ENCODE data around the gene SMARCAL1.
A peak's percentile ranks its signal among the peaks of the same experiment; 100 is the strongest.

The SMARCAL1 gene

GRCh38 chr2:216392945-216393840, 19.1 kb upstream of the SMARCAL1 start:
- DNase-seq, result no peak

DNA sequence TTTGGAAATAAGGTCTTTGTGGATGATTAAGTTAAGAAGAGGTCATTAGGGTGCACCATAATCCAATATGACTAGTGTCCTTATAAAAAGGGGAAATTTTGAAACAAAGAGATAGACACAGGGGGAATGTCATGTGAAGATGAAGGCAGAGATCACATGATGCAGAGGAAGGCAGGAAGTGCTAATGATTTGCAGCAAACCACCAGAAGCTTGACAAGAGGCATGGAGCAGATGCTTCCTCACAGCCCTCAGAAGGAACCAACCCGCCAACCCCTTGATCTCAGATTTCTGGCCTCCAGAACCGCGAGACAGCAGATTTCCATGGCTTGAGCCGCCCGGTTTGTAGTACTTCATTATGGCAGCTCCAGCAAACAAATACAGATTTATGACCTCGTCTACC, 17.4 kb upstream of the SMARCAL1 start:
- DNase-seq, result no peak

GRCh38 chr2:216399621-216400020, 12.7 kb upstream of the SMARCAL1 start:
- no peak for DNase-seq

DNA sequence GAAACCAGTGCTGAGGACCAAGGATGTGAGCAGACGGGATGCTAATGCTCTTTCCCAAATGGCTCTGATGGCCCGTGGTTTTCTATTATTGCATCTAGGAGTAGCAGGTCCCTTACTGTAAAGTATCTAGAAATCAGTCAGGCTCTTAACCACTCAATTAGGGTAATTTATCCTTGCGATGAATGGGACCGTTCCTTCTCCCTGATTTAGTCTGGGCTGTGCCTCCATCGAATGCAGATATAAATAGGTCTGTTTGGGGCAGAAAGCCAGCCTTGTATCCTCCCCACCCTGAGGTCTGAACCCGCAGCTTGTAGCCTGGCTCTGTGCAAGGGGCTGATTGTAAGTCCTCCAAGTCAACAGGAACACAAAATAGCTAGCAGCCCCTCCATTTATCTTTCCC, 9.5 kb upstream of the SMARCAL1 start:
- no peak for DNase-seq

GRCh38 chr2:216404010-216404618, 8.2 kb upstream of the SMARCAL1 start:
- DNase-seq, result peak; percentile 37

GRCh38 chr2:216405588-216405987, 6.7 kb upstream of the SMARCAL1 start:
- no peak for DNase-seq

DNA sequence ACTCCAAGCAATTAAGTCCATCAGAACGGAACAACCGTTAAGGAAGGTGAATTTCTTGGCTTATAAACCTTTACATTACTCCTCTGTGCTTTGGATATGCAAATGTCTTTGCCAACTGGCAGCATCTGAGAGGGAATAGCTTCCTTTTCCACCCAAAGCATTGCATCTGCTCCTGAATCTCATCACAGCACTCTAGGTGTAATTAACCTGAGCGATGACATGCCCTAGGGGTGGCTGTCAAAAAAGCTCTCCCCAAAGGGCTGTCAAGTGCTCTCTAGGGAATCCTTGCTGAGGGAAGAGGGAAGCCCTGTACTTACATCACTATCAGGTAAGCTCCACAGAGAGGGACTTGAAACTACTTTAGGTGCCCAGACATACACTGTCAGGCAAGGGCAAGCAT, 5.5 kb upstream of the SMARCAL1 start:
- no peak for DNase-seq

GRCh38 chr2:216408426-216409290, 3.6 kb upstream of the SMARCAL1 start:
- no peak for DNase-seq

DNA sequence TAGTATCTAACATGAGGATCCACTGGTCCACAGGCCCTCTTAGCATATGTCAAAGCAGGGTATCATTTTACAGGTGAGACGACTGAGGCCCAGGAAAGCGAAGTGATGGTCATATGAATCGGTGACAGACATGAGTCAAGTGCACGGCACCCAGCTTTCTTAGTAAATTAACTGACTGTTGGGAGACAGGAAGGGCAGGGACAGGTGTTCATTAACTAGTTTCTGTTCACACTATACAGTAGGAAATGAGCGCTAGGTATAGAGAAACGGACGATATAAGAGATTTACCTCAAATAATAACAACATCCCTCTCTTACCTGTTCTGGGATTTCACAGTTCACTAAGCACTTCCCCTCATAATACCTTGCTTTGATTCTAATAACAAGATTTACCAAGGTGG, 1.7 kb upstream of the SMARCAL1 start:
- DNase-seq, result no peak

- no peak for DNase-seq
These were observed 1.6 kb downstream of the SMARCAL1 start for GRCh38 chr2:216413882-216414281.

DNA sequence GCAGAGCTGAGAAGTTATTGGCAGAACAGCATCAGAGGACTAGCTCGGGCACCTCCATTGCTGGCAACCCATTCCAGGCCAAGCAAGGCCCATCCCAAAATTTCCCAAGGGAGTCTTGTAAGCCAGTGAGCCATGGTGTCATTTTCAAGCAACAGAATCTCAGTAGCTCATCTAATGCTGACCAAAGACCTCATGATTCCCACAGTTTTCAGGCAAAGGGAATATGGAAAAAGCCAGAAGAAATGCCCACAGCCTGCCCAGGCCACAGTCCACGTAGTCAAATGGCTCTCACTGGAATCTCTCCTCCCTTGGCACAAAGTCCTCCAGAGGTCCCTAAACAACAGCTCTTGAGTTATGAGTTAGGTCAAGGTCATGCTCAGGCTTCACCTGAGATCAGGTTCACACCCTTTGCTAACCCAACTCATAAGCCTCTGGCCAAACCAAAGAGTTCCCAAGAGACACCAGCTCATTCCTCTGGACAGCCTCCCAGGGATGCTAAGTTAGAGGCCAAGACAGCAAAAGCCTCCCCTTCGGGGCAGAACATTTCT, 2.6 kb downstream of the SMARCAL1 start:
- DNase-seq, result no peak

- no peak for DNase-seq
These were observed 3.3 kb downstream of the SMARCAL1 start for GRCh38 chr2:216415541-216415940.

GRCh38 chr2:216416571-216417307, 4.5 kb downstream of the SMARCAL1 start:
- no peak for DNase-seq

GRCh38 chr2:216418981-216419380, 6.7 kb downstream of the SMARCAL1 start:
- DNase-seq, result no peak

GRCh38 chr2:216420367-216421101, 8.2 kb downstream of the SMARCAL1 start:
- no peak for DNase-seq

GRCh38 chr2:216423071-216423470, 10.8 kb downstream of the SMARCAL1 start:
- no peak for DNase-seq

DNA sequence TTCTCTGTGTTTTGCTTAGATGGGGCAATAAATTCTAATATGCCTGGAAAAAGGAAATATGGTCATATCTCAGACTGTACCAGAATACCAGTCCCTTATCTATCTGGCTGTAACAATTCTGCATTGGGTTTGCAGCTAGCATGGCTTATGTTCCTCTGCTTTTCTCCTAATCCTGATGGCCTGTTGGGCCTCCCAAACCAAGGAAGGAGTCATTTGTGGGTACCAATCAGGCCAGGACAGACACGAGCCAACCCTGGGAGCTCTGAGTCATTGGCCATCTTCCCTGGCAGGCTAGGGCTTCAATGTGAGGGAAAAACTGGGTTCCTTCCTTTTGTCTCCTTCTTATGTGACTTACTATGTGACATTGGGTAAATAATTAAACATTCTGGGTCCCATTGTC, 12.0 kb downstream of the SMARCAL1 start:
- DNase-seq, result peak; percentile 16

GRCh38 chr2:216425008-216425787, 12.9 kb downstream of the SMARCAL1 start:
- DNase-seq, result no peak

- DNase-seq, result peak; percentile 84
These were observed 14.0 kb downstream of the SMARCAL1 start for GRCh38 chr2:216426166-216426777.

- peak; percentile 93 for DNase-seq
These were observed 14.7 kb downstream of the SMARCAL1 start for GRCh38 chr2:216426938-216427337.
